Thyroid gland (tissue), 4 donors: Measurements from ENCODE around the gene DKKL1. TPM values are rescaled to one million over a fixed set of nuclear protein-coding genes. Genes with fewer than 3 reads are reported as not detected.

Source experiments
- DNase-seq, 2 donors: peaks; one replicate each; pipeline ENCODE4 v3.0.0-alpha.2; 2019
- H3K27ac ChIP-seq, 3 donors: fragments of 200-600 bp; sonication (generic); 1 replicate in 2 of 3; 2 replicates in 1 of 3; pipeline ENCODE4 v1.5.1; 2016 to 2019; ENCODE audit warnings: mild to moderate bottlenecking in 1 of 3, moderate library complexity in 1 of 3
- H3K27me3 ChIP-seq: fragments of 200-600 bp; sonication (generic); one replicate; pipeline ENCODE4 v1.5.1; 2019
- H3K36me3 ChIP-seq, 2 donors: fragments of 200-600 bp; sonication (generic); one replicate each; pipeline ENCODE4 v1.5.1; 2016 to 2019
- H3K4me1 ChIP-seq, 2 donors: fragments of 200-600 bp; sonication (generic); one replicate each; pipeline ENCODE4 v1.5.1; 2017 to 2019
- H3K4me3 ChIP-seq, 3 donors: fragments of 200-600 bp; sonication (generic); replicated peaks in 1 of 3; 1 replicate in 2 of 3; 2 replicates in 1 of 3; pipeline ENCODE4 v1.5.1; 2016; ENCODE audit warnings: mild to moderate bottlenecking in 1 of 3
- H3K9me3 ChIP-seq: fragments of 200-600 bp; sonication (generic); one replicate; pipeline ENCODE4 v1.5.1; 2017
- POLR2A ChIP-seq, 2 donors: fragments of 450-650 bp; IDR thresholded peaks; one replicate each; pipeline ENCODE4 v1.6.1; 2017; ENCODE audit warnings: antibody characterized with exemption in 2 of 2, mild to moderate bottlenecking in 2 of 2, moderate library complexity in 1 of 2
- WGBS, 2 donors: methylation state at CpG; one replicate each; pipeline ENCODE4 v1.1.5; 2017; 5-methylcytosine and 5-hydroxymethylcytosine counted together
- intact Hi-C: fragments of 100-400 bp; cut with DNase I; formaldehyde crosslinking; loops from one replicate; pipeline ENCODE4 v1.15.1; 2023
- total RNA-seq, 4 donors: library from RNA; depleted of rRNA; stranded (reverse); fragments of >200 nt; gene quantifications; one replicate each; pipeline ENCODE4 v1.2.3, GENCODE V29; 2016
- TF ChIP-seq, protein P1 (sequence below), 6 experiments: fragments of 200-600 bp in 3 of 6; fragments of 450-650 bp in 3 of 6; sonication (generic) in 3 of 6; IDR thresholded peaks; one replicate each; pipeline ENCODE4 v1.5.1; 2016 to 2019; ENCODE audit warnings: antibody characterized with exemption in 6 of 6, mild to moderate bottlenecking in 2 of 6, inconsistent platforms in 1 of 6, moderate library complexity in 1 of 6

DKKL1 gene
- total RNA-seq, 4 donors from 2014 or later: 1.3 TPM; not detected in 3

DNA sequence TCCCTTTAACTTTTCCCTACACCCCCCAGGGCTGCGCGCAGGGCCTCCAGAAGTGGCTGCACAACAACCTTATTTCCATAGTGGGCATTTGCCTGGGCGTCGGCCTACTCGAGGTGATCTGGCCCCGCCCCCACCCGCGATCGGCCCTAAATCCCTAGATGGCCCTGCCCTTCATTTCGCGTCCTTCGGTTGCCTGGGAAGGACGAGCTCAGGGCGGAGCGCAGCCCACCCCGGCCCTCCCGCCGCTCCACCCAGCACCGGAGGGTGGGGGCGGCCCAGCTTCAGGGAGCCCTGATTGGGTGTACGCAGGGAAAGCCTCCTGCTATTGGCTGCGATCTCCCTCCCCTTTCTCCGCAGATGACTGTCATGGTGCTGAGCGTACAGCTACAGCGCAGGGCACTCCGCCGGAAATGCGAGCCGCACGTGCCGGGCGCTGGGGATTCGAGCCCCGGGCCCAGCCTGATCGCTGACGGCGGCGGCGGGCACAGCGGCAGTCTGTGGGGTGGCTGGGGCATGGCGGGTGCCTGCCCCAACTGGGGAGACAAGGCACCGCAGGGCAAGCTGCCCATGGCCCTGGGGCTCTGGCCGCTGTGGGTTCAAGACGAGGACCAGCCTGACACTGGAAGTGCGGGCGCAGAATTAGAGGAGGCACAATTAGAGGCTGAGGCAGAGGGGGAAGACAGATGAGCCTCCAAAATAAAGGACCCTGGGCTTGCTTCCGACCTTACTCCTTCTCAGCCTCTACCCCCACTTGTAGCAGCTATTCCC, 24.2 kb upstream of the DKKL1 start:
- intact Hi-C loops: no loop called here
- 6 to 27% methylated on average over 12 to 40 of the region's 47 CpGs for WGBS, 2 donors
- peak overlapping the region; percentile 58 to 81 (median 69) for H3K27ac ChIP-seq
- peak overlapping the region in 1 of 3 donors; percentile 28 for H3K4me3 ChIP-seq
- peaks cover 19 to 20% of the 10 kb centered on the region in 2 donors for H3K4me1 ChIP-seq
- peak; percentile 82 to 85 for DNase-seq
- no peaks in the 10 kb centered on the region for H3K27me3 ChIP-seq
- peaks cover 4 to 7% of the 10 kb centered on the region in 2 donors for H3K36me3 ChIP-seq
- TF ChIP-seq POLR2A (IDR thresholded peaks at IDR 0.05): peak in 1 of 2 donors; percentile 53
- TF ChIP-seq, protein P1, sequence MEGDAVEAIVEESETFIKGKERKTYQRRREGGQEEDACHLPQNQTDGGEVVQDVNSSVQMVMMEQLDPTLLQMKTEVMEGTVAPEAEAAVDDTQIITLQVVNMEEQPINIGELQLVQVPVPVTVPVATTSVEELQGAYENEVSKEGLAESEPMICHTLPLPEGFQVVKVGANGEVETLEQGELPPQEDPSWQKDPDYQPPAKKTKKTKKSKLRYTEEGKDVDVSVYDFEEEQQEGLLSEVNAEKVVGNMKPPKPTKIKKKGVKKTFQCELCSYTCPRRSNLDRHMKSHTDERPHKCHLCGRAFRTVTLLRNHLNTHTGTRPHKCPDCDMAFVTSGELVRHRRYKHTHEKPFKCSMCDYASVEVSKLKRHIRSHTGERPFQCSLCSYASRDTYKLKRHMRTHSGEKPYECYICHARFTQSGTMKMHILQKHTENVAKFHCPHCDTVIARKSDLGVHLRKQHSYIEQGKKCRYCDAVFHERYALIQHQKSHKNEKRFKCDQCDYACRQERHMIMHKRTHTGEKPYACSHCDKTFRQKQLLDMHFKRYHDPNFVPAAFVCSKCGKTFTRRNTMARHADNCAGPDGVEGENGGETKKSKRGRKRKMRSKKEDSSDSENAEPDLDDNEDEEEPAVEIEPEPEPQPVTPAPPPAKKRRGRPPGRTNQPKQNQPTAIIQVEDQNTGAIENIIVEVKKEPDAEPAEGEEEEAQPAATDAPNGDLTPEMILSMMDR (IDR thresholded peaks at IDR 0.05): peak in 1 of 6 experiments; percentile 4
- H3K9me3 ChIP-seq: no peaks in the 10 kb centered on the region

GRCh38 chr19:49340069-49340864, 23.4 kb upstream of the DKKL1 start:
- H3K27me3 ChIP-seq: no peaks in the 10 kb centered on the region
- peak; percentile 57 to 60 for DNase-seq
- TF ChIP-seq, protein P1 (IDR thresholded peaks at IDR 0.05): no peak
- no peak for TF ChIP-seq POLR2A (IDR thresholded peaks at IDR 0.05)
- H3K36me3 ChIP-seq: peaks cover 4 to 7% of the 10 kb centered on the region in 2 donors
- intact Hi-C loops: no loop called here
- no peaks in the 10 kb centered on the region for H3K9me3 ChIP-seq
- peak overlapping the region; percentile 58 to 81 (median 69) for H3K27ac ChIP-seq
- 21 to 29% methylated on average over 36 of the region's 36 CpGs for whole genome bisulfite sequencing, 2 donors
- H3K4me3 ChIP-seq: peak overlapping the region in 1 of 3 donors; percentile 28
- H3K4me1 ChIP-seq: peaks cover 19 to 20% of the 10 kb centered on the region in 2 donors

DNA sequence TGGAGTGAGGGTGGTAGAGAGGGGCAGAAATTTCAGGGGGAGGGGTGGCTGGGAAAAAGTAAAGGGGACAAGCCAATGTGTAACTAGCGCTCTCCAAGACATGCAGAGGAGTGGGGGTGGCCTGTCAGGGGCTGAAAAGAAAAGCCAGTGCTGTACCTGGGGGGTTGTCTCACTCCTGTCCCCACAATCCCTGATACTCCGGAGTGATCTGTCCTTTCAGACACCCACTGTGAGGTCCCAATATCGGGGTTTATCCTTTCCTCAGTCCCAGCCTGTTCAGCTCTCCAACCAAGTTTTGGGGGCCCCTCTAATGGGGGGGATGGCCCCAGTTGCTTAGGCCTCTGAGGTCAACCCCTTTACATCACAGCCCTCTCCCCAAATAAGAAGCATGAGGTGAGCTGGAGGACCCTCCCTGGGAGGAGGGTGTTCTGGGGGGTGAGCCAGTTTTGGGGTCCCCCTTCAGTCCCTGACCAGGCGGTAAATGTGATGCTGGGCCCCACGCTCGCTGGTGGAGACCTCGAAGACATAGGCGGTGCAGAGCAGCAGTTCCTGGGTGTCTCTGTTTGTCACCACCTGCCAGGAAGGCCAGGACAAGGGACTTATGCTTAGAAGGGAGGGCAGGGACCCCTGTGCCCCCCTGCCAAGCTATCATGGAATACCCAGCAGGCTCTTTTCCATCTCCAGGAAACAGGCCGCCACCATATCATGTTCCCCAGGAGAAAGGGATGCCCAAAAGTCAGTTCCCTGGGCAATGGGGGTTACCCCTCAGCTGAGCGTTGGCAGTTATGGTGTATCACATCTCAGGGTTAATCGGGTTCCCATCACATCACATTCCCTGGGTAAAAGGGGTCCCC, 22.6 kb upstream of the DKKL1 start:
- WGBS, 2 donors: 89 to 91% methylated on average over 6 to 10 of the region's 11 CpGs
- no peak for TF ChIP-seq POLR2A (IDR thresholded peaks at IDR 0.05)
- TF ChIP-seq, protein P1 (IDR thresholded peaks at IDR 0.05): no peak
- H3K36me3 ChIP-seq: peaks cover 4 to 7% of the 10 kb centered on the region in 2 donors
- no peaks in the 10 kb centered on the region for H3K27me3 ChIP-seq
- H3K27ac ChIP-seq: peak overlapping the region in 2 of 3 donors; percentile 47 to 81
- no peak for DNase-seq
- no peak overlapping the region for H3K4me3 ChIP-seq
- H3K9me3 ChIP-seq: no peaks in the 10 kb centered on the region
- intact Hi-C loops: no loop called here
- peaks cover 19 to 20% of the 10 kb centered on the region in 2 donors for H3K4me1 ChIP-seq

GRCh38 chr19:49342291-49342721, 21.4 kb upstream of the DKKL1 start:
- no peak for DNase-seq
- Histone ChIP-seq H3K27ac (no peak overlapping the region), H3K9me3 (no peaks in the 10 kb centered on the region), H3K27me3 (no peaks in the 10 kb centered on the region), H3K4me3 (no peak overlapping the region), H3K4me1 (peaks cover 19 to 20% of the 10 kb centered on the region in 2 donors), H3K36me3 (peaks cover 7 to 13% of the 10 kb centered on the region in 2 donors)
- intact Hi-C loops: no loop called here
- WGBS, 2 donors: 94 to 100% methylated on average over 9 to 11 of the region's 11 CpGs
- TF ChIP-seq, protein P1 (IDR thresholded peaks at IDR 0.05): no peak
- TF ChIP-seq POLR2A (IDR thresholded peaks at IDR 0.05): no peak
